ENCODE measurements around the gene METTL27.
"Not testable (repeated sequence)": the region's sequence is repeated elsewhere in the genome, so short reads cannot be mapped to it uniquely, and the experiment has no call there.

The METTL27 gene

GRCh38 chr7:73869011-73869798, 26.9 kb upstream of the METTL27 start:
- no peak for DNase-seq (ENCODE audit: low spot score)

DNA sequence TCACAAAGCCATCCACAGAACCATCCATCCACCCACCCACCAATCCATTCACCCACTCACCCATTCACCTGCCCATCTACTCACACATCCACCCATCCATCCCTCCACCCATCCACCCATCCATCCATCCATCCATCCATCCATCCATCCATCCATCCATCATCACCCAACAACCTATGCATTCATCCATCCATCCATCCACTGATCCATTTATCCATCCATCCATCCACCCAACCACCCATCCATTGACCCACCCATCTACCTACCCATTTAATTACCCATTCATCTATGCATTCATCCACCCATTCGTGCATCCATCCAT, 24.1 kb upstream of the METTL27 start:
- no peak for DNase-seq (ENCODE audit: low spot score)

DNA sequence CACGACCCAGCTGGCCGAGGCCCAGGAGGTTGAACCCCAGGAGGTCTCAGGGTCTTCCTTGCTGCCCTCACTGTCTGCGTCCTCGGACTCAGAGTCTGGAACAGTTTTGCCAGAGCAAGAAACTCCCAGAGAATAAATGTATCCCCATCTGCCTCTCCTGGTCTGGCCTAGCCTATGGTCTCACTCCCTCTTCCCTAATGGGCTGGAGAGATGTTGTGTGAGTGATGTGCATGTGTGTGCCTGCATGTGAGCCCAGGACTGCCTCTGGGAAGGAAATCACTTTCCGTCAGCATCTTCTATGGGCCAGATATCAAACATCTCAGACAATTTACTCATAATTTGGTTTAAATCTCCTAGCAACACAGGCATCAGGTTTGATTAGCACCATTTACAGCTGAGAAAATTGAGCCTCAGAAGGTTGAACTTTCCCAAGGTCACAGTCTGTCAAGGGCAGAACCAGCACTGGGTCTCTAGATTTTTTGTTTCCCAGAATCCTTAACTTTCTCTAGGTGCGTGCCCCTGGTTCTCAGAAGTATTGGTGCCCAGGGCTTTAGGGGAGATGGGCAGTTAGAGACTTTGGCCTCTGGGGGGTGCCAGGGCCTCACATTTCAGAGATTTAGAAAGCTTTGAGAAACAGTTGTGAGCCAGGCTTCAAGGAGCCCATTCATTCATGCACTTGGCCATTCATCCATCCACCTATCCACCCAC, 23.6 kb upstream of the METTL27 start:
- DNase-seq (ENCODE audit: low spot score), result peak; percentile 68

- no peak for DNase-seq (ENCODE audit: low spot score)
Measured at GRCh38 chr7:73864981-73865711, 22.8 kb upstream of the METTL27 start.

DNA sequence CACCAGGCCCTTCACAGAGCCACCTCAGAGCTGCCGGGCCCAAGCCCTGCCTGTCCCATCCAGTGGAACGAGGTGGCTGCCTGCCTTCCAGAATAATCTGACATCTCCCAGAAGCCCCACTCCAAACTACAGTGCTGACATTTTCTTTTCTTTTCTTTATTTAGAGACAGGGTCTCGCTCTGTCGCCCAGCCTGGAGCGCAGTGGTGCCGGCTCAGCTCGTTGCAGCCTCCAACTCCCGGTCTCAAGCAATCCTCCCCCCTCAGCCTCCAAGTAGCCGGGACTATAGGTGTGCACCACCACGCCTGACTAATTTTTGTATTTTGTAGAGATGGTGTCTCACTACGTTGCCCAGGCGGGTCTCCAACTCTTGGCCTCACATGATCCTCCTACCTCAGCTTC, 19.0 kb upstream of the METTL27 start:
- no peak for DNase-seq (ENCODE audit: low spot score)

DNA sequence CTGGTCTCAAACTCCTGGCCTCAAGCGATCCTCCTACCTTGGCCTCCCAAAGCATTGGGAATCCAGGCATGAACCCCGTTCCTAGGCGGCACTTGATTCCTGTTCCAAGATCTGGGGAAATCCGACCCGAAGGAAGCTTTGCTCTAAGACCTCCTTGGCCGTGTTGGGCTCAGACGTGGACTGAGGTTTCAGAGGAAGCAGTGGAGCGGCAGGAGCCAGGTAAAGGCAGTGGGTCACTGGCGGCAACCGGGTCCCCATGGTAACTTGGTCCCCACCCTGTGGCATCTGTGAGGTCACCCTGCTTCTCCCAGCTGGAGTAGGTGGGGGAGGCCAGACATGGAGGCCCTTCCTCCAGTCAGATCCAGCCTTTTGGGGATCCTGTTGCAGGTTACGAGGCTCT, 18.5 kb upstream of the METTL27 start, which contains the start of gene TMEM270:
Gene TMEM270 (plus strand): TSS at position 301 of the 400 bp plus-strand sequence. CDS start 36 bp downstream, at position 337.
- no peak for DNase-seq (ENCODE audit: low spot score)

GRCh38 chr7:73858807-73859206, 16.5 kb upstream of the METTL27 start:
- no peak for DNase-seq (ENCODE audit: low spot score)

DNA sequence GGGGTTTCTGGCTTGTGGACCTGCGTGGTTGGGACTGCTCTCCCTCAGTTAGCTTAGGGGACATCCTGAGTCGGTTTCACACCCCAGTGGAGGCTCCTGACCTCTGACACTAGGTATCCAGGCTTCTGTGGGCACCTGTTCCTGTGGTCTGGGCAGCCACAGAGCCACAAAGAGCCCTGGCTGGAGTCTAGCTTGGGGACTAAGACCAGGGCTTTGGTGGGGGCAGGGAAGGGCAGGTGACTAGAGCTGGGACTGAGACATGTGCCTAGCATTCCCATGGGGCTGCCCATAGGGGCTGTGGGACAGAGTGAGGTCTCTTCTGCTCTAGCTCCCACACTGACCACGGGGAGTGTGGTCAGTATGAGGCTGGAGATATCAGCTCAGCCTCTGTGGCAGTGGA, 14.6 kb upstream of the METTL27 start:
- no peak for DNase-seq (ENCODE audit: low spot score)

- no peak for DNase-seq (ENCODE audit: low spot score)
Measured at GRCh38 chr7:73852500-73852899, 10.2 kb upstream of the METTL27 start.

- DNase-seq (ENCODE audit: low spot score), result no peak
Measured at GRCh38 chr7:73851410-73852338, 9.4 kb upstream of the METTL27 start.

- DNase-seq (ENCODE audit: low spot score), result no peak
Measured at GRCh38 chr7:73850781-73851207, 8.5 kb upstream of the METTL27 start.

DNA sequence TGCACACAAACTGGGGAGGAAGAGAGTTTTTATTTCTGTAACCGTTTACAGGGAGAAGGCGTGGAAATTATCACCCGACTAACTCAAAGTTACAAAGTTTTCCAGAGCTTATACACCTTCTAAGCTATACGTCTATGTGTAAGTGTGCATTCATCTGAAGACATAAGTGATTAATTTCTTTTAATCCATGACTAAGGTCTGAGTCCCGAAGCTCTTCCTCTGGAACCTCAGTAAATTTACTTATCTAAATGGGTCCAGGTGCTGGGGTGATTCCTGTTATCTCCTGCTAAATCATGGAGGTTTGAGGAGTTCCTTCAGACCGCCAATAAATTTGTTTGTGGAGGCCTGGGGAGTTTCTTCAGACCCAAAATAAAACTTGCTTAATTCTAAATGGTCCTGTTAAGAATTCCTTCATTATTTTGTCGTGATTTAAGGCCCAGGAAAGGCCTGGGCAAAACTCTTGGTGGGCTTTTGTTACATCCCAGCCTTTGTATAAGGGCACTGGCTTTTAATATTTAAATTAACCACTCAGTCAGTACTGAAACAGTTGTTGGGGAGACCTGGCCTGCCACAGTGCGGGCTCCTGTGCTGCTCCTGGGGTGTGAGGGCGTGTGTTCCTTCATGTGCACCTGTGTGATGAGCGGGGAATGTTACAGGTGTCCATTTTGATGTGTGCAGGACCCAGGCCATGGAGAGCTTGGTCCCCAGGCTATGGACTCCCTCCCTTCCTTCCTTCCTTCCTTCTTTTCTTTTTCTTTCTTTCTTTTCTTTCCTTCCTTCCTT, 5.8 kb upstream of the METTL27 start:
- DNase-seq (ENCODE audit: low spot score), result no peak

- not testable (repeated sequence) for DNase-seq (ENCODE audit: low spot score)
Measured at GRCh38 chr7:73845701-73846195, 3.4 kb upstream of the METTL27 start.

GRCh38 chr7:73844848-73845460, 2.6 kb upstream of the METTL27 start:
- DNase-seq (ENCODE audit: low spot score), result no peak

DNA sequence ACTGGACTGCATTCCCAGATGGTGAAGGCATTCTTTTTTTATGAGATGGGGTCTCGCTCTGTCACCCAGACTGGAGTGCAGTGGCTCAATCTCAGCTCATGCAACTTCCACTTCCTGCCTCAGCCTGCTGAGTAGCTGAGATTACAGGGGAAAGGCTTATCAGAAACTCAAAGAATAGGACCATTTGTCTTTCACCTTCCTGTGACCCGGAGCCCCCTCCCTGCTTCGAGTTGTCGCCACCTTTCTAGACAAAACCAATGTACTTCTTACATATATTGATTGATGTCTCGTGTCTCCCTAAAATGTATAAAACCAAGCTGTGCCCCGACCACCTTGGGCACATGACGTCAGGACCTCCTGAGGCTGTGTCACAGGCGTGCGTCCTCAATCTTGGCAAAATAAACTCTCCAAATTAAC, 1.8 kb upstream of the METTL27 start:
- no peak for DNase-seq (ENCODE audit: low spot score)

GRCh38 chr7:73841689-73842066, 638 bp downstream of the METTL27 start:
- DNase-seq (ENCODE audit: low spot score), result no peak

DNA sequence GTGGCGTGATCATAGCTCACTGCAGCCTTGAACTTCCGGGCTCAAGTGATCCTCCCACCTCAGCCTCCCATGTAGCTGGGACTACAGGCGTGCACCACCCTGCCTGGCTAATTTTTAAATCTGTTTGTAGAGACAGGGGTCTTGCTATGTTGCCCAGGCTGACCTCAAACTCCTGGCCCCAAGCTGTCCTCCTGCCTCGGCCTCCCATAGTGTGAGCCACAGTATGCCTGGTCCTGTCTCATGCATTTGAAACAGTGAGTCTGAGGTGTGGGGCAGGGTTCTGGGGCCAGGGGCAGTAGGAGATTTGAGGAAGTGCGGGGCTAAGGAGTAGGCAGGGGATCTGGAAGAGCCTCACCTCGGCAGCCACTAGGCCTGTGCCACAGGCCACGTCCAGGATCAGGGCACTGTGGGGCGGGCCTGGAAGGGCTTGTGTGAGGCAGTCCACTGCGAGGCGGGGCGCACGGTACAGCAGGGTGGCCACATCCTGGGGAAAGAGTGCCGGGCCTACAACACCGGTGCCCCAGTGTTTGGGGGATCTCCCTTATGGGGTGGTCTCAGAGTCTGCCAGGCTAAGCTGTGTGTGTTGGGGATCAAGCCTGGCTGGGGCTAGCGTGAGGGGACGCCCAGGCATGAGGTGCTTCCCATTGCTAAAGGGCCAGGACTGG, 1.5 kb downstream of the METTL27 start:
- DNase-seq (ENCODE audit: low spot score), result no peak

DNA sequence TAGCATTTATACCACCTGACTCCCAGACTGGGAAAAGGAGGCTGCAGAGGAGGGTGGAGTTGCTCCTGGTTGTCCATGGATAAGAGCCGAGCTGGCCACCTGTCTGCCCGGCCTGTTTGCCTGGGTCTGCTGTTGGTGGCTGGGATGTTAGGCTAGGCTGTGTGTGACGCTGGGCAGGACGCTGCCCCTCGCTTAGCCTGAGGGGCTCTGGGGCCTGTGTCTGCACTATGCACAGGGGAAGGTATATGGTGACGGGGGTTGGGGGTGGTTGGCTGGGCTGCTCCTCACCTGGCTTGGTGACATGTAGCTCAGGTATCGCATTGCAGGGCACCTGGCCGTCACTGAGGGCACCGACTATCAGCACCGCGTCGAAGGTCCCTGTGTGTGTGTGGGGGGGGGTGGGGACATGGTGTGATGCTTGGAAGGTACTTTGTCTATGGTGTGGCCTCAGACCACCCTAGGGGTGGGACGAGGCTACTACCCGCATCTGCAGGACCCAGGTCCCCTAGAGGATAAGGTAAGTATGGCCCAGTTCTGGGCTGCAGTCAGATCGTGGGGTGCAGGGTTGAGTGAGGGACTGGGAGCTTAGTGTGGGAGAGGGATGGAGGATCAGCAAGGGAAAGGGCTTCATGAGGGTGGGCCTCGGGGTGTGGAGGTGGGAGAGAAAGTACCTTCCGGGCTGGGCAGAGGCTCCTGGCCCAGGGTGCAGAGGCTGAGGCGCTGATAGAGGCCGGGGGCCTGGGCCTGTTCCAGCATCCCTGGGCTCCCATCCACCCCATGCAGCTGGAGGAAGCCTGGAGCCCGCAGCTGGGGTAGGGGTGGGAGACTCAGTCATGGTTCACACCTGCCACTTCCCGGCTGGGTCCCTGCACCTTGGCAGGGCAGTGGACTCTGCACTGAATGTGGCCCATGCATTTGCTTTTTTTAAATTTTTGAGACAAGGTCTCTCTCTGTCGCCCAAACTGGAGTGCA, 2.3 kb downstream of the METTL27 start:
- no peak for DNase-seq (ENCODE audit: low spot score)

DNA sequence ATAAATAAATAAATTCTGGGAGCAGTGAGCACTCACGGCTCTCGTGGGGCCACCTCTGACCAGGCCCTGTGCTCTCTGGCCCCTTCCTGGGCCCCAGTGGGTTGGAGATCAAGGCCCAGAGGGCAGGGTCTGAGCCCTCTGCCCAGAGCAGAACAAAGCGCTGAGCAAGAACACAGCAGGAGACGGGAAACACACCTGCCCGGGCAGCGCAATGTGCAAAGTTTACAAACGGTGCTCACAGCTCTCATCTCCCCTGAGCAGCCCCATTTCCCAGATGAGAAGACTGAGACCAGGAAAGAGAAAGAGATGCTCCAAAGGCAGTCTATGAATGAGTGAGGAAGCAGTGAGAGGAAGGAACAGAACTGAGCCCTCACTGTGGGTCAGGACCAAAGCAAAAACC, 3.0 kb downstream of the METTL27 start:
- DNase-seq (ENCODE audit: low spot score), result no peak

Measured in cerebellar cortex (tissue), 1 donor.